HEK293T (cell line): Measurements from ENCODE around the gene ARFIP2.

Source experiments
- BHLHE40 ChIP-seq: fragments of 450-650 bp; IDR thresholded peaks from 2 replicates; pipeline ENCODE4 v1.6.1; 2016; ENCODE audit warnings: mild to moderate bottlenecking, moderate library complexity, borderline replicate concordance
- ELF4 ChIP-seq: fragments of 450-650 bp; IDR thresholded peaks from 2 replicates; pipeline ENCODE4 v1.6.1; 2017; ENCODE audit warnings: antibody characterized with exemption
- HDGF ChIP-seq: fragments of 450-650 bp; IDR thresholded peaks from 2 replicates; pipeline ENCODE4 v1.6.1; 2017; ENCODE audit warnings: antibody characterized with exemption, borderline replicate concordance
- SP1 ChIP-seq: fragments of 450-650 bp; IDR thresholded peaks from 2 replicates; pipeline ENCODE4 v1.6.1; 2017

GRCh38 chr11:6502382-6502781 lies 21.3 kb upstream of the ARFIP2 start:
- no peak for TF ChIP-seq BHLHE40
- no peak for TF ChIP-seq ELF4
- no peak for TF ChIP-seq SP1
- TF ChIP-seq HDGF: no peak
